GM18951 (cell line): ENCODE data around the gene SF3A2.
A peak's percentile ranks its signal among the peaks of the same experiment; 100 is the strongest.

Experiments used
- POLR2A ChIP-seq: IDR thresholded peaks from 4 replicates; pipeline ENCODE4 v1.6.1; 2011; ENCODE audit warnings: mild to moderate bottlenecking; ENCODE audit not compliant: insufficient read length, insufficient read depth; ENCODE audit errors: extremely low read depth
- in situ Hi-C: fragments of 300-500 bp; cut with MboI; formaldehyde crosslinking; loops from one replicate; pipeline ENCODE4 v1.12.0; 2022; ENCODE audit warnings: low sequenced_read_pairs, mixed read lengths, inconsistent platforms; ENCODE audit not compliant: unreplicated experiment

SF3A2 gene

DNA sequence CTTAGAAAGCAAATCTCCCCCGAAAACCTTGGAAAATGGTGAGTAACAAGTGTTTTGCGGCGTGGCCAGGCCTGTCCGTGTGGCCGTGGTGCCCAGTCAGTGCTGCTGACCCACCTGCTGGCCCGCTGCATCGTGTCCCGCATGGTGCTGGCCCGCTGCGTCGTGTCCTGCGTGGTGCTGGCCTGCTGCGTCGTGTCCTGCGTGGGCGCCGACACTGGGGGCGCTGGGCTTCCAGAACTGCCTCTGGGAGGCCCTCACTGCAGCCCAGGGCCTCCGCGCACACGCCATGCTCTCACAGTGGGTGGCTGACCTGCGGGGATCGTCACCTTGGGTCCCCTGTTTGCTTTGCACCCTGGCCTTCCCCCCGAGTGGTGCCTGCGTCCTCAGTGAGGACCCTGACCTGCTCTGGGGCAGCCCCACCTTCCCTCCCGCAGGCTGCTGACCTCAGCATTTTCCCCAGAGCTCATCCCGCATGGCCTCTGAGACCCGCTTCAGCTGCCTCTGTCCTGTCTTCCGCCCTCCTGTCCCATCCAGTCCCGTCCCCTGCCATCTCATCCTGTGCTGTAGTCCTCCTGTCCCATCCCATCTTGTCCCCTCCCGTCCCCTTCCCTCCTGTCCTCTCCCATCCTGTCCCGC lies 11.1 kb upstream of the SF3A2 start:
- TF ChIP-seq POLR2A = no peak
- in situ Hi-C loops = no loop called here

DNA sequence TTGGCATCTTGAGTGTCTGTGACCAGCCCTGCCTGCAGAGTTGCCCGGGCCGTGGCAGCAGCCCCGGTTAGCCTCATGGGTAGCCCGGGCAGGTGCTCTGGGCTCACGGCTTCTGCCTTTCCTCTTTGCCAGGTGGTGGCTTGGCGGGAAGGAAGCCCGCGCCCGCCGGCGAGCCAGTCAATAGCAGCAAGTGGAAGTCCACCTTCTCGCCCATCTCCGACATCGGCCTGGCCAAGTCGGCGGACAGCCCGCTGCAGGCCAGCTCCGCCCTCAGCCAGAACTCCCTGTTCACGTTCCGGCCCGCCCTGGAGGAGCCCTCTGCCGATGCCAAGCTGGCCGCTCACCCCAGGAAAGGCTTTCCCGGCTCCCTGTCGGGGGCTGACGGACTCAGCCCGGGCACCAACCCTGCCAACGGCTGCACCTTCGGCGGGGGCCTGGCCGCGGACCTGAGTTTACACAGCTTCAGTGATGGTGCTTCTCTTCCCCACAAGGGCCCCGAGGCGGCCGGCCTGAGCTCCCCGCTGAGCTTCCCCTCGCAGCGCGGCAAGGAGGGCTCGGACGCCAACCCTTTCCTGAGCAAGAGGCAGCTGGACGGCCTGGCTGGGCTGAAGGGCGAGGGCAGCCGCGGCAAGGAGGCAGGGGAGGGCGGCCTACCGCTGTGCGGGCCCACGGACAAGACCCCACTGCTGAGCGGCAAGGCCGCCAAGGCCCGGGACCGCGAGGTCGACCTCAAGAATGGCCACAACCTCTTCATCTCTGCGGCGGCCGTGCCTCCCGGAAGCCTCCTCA lies 10.4 kb upstream of the SF3A2 start:
- in situ Hi-C loops = no loop called here
- no peak for TF ChIP-seq POLR2A

DNA sequence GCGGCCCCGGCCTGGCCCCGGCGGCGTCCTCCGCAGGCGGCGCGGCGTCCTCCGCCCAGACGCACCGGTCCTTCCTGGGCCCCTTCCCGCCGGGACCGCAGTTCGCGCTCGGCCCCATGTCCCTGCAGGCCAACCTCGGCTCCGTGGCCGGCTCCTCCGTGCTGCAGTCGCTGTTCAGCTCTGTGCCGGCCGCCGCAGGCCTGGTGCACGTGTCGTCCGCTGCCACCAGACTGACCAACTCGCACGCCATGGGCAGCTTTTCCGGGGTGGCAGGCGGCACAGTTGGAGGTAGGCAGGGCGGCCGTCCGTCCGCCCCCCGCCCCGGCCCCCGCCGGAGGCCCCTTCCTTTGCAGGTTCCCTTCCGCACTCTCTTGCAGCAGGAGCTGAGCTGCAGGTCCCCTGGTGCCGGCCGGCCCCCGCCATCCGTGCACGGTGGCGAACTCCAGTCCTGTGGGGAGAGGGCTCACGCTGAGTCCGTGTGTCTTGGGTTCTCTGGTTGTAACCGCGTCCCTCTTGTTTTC lies 9.7 kb upstream of the SF3A2 start:
- no peak for TF ChIP-seq POLR2A
- in situ Hi-C loops = no loop called here

DNA sequence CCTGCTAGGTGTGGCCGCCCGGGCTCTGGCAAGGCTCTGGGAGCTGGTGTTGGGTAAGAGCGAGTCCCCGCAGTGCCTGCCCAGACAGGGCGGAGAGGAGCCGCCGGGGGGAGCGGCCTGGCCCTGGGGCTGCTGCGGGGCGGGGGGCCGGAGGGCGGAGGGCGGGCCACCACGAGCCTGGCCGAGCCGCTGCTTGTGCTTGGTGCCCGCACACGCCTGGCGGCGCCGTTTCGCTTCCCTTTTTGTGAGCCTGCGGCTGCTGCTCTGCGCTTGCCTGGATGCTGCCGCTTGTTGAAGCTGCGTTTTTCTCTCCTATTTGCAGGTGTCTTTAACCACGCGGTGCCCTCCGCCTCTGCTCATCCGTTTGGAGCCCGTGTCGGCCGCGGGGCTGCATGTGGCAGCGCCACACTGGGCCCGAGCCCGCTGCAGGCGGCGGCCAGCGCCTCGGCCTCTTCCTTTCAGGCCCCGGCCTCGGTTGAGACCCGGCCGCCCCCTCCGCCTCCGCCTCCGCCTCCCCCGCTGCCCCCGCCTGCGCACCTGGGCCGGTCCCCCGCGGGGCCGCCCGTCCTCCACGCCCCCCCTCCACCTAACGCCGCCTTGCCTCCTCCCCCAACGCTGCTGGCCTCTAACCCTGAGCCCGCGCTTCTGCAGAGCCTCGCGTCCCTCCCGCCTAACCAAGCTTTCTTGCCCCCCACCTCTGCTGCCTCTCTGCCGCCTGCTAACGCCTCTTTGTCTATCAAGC lies 9.0 kb upstream of the SF3A2 start:
- TF ChIP-seq POLR2A = no peak
- in situ Hi-C loops = no loop called here

DNA sequence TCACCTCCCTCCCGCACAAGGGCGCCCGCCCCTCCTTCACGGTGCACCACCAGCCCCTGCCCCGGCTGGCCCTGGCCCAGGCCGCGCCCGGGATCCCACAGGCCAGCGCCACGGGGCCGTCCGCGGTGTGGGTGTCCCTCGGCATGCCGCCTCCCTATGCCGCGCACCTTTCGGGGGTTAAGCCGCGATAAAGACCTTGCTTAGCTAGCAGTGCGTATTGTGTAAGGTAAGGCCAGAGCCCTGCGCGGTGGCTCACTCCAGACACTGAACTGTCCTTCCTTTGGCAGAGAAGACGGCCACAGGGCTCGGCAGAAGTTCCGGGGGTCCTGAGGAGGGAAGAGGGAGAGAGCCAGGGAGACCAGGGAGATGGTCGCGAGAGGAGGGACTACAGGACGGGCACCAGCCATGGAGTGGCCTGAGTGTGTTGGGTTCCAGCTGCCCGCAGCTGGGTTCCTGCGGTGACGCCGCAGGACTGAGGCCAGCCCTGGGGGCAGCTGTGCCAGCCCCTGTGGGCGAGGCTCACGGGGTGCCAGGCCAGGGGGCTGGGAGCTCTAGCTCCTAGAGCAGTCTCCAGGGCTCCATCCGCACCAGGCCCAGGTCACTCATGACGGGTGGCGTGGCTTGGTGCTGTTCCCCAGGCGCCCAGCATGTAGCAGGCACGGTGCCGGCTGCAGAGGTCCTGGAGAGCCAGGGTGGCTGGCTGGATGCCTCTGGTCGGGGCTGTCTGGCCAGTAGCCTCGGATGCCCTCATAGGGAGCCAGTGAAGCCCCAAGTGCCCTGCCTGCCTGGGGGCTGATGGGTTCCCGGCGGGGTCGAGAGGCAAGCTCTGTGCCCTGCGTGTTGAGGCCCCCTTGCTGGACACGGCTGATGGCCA lies 8.2 kb upstream of the SF3A2 start:
- in situ Hi-C loops = no loop called here

DNA sequence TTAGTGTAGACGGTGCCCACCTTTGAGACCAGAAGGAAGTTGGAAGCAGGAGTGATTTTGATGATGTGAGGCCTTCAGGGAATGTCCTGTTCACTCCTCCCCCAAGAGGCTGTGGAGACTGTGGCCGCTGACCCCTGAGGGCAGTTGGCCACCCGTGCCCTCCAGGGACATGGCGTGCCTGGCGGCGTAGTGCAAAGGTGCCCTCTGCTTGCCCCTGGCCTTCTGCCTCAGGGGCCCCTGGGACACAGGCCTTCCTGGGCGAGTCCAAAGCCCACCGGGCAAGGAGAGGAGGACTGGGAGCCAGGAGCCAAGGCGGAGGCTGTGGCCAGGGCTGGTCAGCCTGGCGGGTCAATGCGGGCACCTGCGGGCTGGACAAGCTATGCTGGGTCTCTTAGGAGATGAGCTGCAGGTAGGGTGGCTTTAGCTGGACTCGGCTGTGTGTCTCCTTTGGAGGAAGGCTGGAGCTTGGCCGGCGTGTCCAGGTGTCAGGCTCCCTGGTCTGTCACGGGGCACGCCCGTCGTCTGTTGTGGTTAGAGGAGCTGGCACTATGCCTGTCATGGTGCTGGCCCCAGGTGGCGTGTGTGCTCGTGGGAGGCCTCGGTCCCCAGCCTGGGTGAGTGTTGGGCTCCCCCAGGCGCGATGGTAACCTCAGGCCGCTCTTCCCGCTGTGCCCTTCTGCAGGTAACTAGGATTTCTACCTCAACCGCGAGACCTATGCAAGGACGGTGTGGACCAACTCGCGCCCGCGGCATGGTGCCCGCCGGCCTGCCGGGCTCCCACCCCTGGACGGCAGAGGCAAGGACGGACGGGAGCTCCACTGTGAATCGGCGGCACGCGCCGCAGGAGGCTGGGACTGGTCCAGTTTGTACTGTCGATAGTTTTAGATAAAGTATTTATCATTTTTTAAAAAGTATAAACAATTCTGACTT lies 7.3 kb upstream of the SF3A2 start:
- TF ChIP-seq POLR2A = no peak
- in situ Hi-C loops = no loop called here

More for the DNA sequence above, 8.2 kb upstream of the SF3A2 start:
- TF ChIP-seq POLR2A = no peak

DNA sequence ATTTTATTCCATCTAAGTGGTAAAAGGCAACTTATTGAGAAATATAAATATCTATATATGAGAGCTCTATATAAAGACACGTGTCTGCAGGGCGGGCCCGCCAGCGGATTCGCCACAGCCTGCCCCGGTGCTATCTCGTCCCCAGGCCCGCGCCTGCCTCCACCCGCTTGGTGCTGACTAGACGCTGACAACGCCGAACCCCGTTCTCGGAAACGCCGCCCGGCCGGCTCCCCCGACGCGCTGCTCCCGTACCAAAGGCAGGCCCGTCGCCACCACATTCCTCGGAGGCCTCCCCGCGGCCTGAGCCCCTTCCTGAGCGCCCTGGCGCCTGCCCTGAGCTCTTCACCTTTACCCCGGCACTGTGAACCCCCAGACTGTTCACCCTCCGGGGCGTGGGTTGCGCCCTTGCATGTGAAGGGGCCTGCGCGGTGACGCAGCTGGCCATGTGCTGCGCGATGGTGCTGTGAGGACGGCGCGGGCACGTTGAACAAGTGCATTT lies 6.5 kb upstream of the SF3A2 start:
- in situ Hi-C loops = no loop called here
- TF ChIP-seq POLR2A = no peak

DNA sequence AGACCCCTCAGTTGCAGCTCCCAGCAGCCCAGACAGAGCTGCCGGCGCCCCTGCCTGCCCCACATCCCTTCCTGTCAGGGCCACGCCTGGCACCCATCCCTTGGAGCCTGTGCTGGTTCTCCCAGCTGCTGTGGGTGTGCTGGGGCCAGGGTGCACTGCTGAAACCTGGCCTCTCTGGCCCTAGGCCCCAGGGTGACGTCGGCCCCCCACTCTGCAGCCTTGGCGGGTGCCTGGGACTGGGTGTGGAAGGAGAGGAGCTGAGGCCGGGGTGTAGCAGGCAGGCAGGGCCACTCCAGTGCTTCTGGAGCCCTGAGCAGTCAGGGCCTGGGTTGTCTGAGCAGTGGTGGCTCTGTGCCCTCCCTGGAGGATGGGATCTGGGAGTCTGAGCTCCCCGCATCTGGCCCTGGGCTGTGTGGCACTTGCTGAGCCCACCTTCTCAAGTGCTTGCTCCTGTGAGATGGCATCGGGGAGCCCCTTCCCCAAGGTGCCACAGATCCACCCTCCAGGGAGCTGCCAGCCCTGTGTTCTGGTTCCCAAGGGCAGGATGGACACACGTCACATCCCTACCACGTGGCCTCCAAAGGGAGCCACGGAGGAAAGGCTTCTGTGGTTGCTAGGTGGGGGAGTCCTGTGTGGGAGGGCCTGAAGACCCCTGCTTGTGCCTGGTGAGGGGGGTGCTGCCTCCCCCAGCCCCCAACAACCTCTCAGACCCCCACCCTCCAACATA lies 5.7 kb upstream of the SF3A2 start:
- in situ Hi-C loops = no loop called here
- TF ChIP-seq POLR2A = no peak

DNA sequence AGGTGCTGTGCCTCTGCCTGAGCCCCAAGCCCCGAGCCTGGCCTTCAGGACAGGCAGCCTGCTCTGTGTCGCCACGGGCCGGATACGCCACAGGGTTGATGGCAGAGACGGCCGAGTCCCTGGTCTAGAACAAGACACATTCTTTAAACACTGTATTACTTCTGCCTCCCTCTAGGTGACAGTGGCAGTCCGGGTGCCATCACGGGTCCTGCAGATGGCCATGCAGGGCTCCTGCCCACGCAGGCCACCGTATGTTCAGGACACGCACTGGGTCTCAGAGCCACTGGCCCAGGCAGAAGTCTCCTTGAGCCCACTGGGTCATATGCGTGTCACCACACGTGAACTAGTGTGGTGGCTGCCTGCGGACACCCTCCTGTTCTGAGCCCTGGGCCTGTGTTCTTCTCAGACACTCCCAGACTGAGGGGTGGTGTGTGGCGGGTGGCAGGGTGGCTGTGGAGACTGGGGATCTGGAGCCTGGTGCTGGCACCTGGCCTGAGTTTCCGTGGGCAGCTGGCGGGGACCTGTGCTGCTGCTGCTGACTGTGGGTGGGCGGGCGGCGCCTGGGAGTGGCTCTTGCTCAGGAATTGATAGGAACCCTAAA lies 4.9 kb upstream of the SF3A2 start:
- TF ChIP-seq POLR2A = peak; percentile 25
- in situ Hi-C loops = no loop called here

DNA sequence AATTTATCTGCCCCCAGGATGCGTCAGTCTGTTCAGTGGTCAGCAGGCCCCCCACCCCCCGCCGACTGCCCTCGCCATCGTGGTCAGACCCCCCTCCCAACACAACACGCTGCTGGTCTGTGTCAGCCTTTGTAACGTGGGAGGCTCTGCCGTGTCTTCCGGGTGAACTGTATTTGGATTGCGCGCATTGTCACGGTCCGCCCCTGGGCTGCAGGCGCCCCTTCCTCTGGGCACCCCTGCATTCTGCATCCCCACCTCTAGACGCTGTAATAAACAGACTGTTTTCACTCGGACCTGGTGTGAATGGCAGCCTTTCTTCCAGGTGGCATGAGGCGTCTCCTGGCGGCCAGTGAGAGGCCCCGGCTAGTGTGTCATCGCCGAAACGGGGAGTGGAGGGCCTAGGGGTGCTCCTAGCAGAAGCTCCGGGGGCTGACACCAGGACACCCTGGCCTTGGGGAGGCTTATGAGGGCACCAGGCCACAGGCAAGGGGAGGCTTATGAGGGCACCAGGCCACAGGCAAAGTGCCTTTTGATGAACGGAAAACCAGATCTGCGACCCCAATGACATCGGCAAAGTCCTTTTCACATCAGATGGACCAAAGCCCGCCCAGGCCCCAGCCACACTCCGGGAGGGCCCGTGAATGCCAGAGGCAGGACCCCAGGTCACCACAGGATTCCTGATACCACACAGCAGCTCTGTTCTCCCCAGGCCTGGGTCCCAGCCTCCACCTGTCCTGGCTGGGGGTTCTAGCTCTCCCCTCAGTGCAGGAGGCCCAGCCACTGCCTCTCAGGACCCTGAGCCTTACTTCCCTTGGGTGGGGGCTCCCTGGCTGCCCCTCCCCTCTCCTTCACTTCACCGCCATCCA lies 4.1 kb upstream of the SF3A2 start:
- TF ChIP-seq POLR2A = peak; percentile 25
- in situ Hi-C loops = no loop called here
